ENCODE results near the gene ARHGAP42.

Gene ARHGAP42

GRCh38 chr11:100800202-100800601, 113.1 kb downstream of the ARHGAP42 start:
- DNase-seq (ENCODE audit: low spot score), result no peak

GRCh38 chr11:100801225-100801999, 114.3 kb downstream of the ARHGAP42 start:
- no peak for DNase-seq (ENCODE audit: low spot score)

- DNase-seq (ENCODE audit: low spot score), result no peak
These were observed 118.6 kb downstream of the ARHGAP42 start for GRCh38 chr11:100805506-100806199.

- DNase-seq (ENCODE audit: low spot score), result no peak
These were observed 119.2 kb downstream of the ARHGAP42 start for GRCh38 chr11:100806296-100806695.

- DNase-seq (ENCODE audit: low spot score), result no peak
These were observed 121.9 kb downstream of the ARHGAP42 start for GRCh38 chr11:100808904-100809491.

- DNase-seq (ENCODE audit: low spot score), result no peak
These were observed 123.1 kb downstream of the ARHGAP42 start for GRCh38 chr11:100810146-100810545.

- DNase-seq (ENCODE audit: low spot score), result no peak
These were observed 123.6 kb downstream of the ARHGAP42 start for GRCh38 chr11:100810666-100811065.

- DNase-seq (ENCODE audit: low spot score), result no peak
These were observed 125.4 kb downstream of the ARHGAP42 start for GRCh38 chr11:100812517-100812916.

- DNase-seq (ENCODE audit: low spot score), result no peak
These were observed 128.8 kb downstream of the ARHGAP42 start for GRCh38 chr11:100815787-100816330.

GRCh38 chr11:100816823-100817222, 129.7 kb downstream of the ARHGAP42 start:
- DNase-seq (ENCODE audit: low spot score), result no peak

- DNase-seq (ENCODE audit: low spot score), result no peak
These were observed 130.5 kb downstream of the ARHGAP42 start for GRCh38 chr11:100817620-100818019.

- no peak for DNase-seq (ENCODE audit: low spot score)
These were observed 133.5 kb downstream of the ARHGAP42 start for GRCh38 chr11:100820621-100821020.

GRCh38 chr11:100821198-100821597, 134.1 kb downstream of the ARHGAP42 start:
- no peak for DNase-seq (ENCODE audit: low spot score)

GRCh38 chr11:100823360-100823759, 136.3 kb downstream of the ARHGAP42 start:
- DNase-seq (ENCODE audit: low spot score), result no peak

- DNase-seq (ENCODE audit: low spot score), result no peak
These were observed 137.1 kb downstream of the ARHGAP42 start for GRCh38 chr11:100824041-100824809.

- DNase-seq (ENCODE audit: low spot score), result no peak
These were observed 138.5 kb downstream of the ARHGAP42 start for GRCh38 chr11:100825626-100826025.

GRCh38 chr11:100827934-100828661, 141.0 kb downstream of the ARHGAP42 start:
- DNase-seq (ENCODE audit: low spot score), result no peak

- DNase-seq (ENCODE audit: low spot score), result no peak
These were observed 143.2 kb downstream of the ARHGAP42 start for GRCh38 chr11:100830274-100830673.

- DNase-seq (ENCODE audit: low spot score), result no peak
These were observed 144.1 kb downstream of the ARHGAP42 start for GRCh38 chr11:100830978-100831732.

GRCh38 chr11:100831929-100832494, 144.9 kb downstream of the ARHGAP42 start:
- no peak for DNase-seq (ENCODE audit: low spot score)
